IPS DF 4.7 (cell line): ENCODE data around the gene SSTR5.

Experiments used
- DNase-seq: peaks from one replicate; pipeline ENCODE4 v3.0.0-alpha.2; 2013; ENCODE audit warnings: low spot score; ENCODE audit errors: extremely low read depth

SSTR5 gene

GRCh38 chr16:1102921-1103635 is 30.5 kb downstream of the SSTR5 start:
- DNase-seq: no peak

DNA sequence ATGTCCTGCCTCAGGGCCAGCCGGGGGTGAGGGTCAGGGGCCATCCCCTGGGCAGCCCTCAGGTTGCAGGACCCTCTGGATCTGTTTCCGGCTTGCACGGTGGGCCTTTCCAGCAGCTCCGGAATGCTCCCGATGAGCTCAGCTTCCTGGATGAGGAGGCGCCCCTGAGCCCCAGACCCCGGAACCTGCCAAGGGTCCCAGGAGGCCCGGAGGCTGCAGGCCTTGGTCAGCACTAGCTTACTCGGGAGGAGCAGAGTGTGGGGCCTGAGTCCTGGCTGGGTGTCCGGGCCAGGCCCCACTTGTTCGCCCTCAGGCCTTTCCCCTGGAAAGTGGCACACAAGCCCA is 31.1 kb downstream of the SSTR5 start:
- no peak for DNase-seq

- DNase-seq: no peak
Observed at GRCh38 chr16:1105888-1106620, 33.5 kb downstream of the SSTR5 start.

GRCh38 chr16:1106659-1107058 is 34.1 kb downstream of the SSTR5 start:
- DNase-seq: no peak

GRCh38 chr16:1107141-1107540 is 34.6 kb downstream of the SSTR5 start:
- no peak for DNase-seq

- DNase-seq: no peak
Observed at GRCh38 chr16:1107731-1108130, 35.2 kb downstream of the SSTR5 start.

GRCh38 chr16:1108299-1109252 is 36.0 kb downstream of the SSTR5 start:
- no peak for DNase-seq

DNA sequence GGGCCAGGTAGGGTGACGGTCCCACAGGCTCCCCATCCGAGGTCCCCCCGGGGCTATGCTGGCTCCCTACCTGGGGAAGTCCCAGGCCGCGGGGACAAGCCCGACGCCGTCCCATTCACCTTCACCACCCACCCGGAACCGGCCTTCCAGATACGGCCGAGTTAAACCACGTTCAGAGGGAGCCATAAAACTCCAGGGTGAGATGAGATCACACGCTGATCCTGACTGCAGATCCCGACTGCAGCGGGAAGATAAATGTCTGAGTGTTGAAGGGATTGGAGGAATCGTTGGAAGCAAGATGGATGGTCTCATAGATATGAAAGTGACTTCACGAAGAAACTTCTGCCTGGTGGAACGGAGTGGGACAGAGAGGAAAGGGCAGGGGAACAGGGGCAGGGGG is 37.1 kb downstream of the SSTR5 start:
- no peak for DNase-seq

GRCh38 chr16:1112506-1113184 is 40.1 kb downstream of the SSTR5 start:
- DNase-seq: no peak

GRCh38 chr16:1113489-1113888 is 40.9 kb downstream of the SSTR5 start:
- no peak for DNase-seq

DNA sequence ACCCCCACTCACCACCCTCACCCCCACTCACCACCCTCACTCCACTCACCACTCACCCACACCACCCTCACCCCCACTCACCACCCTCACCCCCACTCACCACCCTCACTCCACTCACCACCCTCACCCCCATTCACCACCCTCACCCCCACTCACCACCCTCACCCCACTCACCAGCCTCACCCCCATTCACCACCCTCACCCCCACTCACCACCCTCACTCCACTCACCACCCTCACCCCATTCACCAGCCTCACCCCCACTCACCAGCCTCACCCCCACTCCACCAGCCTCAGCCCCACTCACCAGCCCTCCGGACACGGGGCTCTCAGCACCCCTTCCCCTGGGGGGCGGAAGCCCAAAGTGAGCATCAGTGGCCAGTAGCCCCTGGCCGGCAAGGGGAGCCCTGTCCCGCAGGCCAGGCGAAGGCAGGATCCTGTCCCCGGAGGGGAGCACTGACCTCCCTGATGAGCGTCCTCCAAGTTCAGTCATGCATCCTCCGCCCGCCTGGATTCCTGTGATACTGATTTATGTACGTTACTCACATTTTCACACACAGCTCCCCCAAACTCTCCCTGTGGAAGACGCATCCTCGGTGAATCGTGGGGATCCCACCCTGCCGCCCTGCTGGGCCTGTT is 41.5 kb downstream of the SSTR5 start:
- DNase-seq: no peak

- DNase-seq: no peak
Observed at GRCh38 chr16:1116693-1117077, 44.1 kb downstream of the SSTR5 start.

GRCh38 chr16:1117176-1117900 is 44.8 kb downstream of the SSTR5 start:
- no peak for DNase-seq

DNA sequence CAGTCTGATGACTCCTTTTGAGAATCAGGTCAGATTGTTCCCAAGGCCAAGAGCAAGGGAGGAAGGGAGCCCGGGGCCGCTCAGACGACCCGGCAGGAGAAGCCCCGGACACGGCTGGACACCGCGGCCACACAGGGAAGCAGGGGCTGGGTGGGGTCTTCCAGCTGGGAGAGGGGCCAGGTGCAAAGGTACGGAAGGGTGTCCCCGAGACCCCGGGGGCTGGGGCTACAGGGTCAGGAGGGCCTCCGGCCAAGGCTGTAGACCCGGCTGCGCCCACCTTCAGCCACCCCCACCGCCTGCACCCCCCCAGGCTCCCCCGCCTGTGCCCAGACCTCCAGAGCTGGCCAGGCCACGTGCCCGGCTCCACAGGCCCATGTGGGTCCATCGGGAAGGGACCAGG is 45.4 kb downstream of the SSTR5 start:
- DNase-seq: no peak

DNA sequence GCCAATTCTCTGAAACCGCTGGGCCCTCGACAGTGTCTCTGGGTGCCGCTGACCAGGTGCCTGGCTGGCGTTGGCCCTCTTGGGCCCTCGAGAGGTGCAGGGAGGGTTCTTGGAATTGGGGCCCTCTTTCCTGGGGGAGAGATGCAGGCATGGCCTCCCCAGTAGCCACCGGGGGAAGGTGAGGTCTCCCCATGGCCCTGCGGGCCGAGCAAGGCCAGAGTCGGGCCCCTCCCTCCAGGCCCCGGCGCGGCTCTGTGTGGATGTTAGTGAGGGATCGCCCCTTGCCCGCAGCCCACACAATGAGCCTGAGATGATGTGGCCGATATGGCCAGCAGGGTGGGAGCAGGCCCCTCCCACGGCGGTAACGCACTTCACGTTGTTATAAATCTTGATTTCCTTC is 46.6 kb downstream of the SSTR5 start:
- DNase-seq: no peak

DNA sequence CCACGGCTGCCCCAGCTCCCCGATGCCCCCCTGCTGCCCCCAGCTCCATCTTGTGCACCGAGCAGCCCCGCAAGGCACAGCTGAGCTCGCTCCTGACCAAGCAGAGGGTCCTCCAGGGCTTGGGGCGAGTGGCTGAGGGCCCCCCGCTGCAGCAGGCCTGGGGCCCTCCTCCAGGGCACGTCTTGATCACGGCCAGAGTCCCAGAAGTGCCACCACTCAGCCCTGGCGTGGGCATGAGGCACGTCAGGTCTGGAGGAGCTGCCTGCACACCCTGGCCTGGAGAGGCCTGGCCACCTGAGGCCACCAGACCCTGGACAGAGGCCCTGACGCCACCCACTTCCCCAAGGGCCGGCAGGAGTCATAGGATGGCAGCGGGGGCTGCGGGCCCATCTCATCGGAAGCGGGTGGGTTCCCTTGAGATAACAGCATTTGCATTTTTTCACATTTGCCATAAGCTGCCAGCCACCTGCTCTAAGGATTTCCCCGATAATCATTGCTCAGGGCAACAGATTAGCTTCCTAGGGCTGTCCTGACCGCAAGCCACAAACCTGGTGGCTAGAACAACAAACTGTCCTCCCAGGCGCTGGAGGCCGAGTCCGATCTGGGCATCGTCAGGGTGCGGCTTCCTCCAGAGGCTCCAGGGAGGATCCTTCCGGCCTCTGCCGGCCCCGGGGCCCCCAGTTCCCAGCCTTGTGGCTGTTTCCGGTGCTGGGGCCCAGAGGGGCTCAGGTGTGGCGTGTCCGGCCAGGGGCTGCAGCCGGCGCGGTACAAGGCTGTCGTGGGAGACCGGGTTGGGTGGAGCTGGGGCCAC is 47.4 kb downstream of the SSTR5 start:
- DNase-seq: no peak

DNA sequence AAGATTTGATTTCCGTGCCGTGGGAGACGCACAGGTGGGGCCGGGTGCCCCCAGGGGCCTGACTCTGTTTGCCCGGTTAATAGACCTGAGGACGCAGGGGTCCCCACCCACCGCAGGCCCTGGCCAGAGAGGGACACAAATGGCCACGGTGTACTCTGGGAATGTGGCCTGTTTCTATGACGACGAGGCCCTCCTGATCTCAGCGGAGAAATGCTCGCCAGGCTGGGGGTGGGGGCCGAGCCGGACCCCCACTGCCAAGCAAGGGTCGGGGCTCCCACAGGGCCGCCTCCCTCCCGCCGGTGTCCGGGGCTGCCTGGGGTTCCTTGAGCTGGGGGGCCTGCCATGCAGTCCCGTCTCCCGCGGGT is 48.0 kb downstream of the SSTR5 start:
- no peak for DNase-seq

GRCh38 chr16:1121009-1121408 is 48.5 kb downstream of the SSTR5 start:
- DNase-seq: no peak

DNA sequence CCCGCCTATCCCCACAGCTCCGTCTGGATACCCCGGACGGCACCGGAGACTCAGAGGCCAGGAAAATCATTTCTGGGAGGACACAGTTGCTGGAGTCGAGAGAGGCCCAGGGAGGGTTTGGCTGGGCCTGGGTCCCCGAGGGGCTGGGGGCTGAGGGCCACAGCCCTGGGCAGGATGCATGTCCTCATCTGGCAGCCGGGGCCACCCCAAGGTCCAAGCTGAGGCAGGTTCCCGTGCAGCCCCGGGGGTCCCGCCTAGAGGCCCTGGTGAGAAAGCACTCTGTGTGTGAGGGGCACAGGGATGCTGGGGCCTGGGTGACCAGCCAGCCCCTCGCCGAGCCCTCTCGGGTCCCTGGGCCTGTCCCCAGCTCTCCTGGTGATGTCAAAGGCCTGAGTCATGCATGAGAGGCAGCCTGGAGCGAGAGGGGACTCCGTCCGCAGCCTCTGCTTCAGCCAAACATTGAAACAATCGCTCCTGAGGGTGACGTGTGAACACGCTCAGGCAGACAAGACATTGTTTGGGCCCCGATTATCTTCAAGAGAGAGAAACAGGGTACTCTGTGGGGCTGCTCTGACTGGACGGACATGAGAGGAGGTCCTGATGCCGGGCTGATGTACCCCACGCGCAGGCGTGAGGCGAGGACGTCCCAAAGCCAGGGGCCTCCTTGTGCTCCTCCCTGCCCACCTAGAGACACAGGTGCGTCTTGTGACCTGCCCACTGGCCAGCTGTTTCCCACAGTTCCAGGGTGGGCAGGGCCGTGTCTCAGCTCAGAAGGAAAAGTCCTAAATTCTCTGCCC is 49.3 kb downstream of the SSTR5 start:
- no peak for DNase-seq
